Stimulated activated memory B cell treated with anti-CD40 and anti-IgM and Interleukin-4, amounts not matched to agents 10 μg/mL and 1 μg/mL and 100 μg/mL, for 72 hours (primary cell): ENCODE data around the gene MYRFL.
"Not testable (repeated sequence)": the region's sequence is repeated elsewhere in the genome, so short reads cannot be mapped to it uniquely, and the experiment has no call there.

Source experiments
- ATAC-seq: fragments of 150-1000 bp; cut with Tn5 transposase; 2 replicates; pipeline ENCODE4 v1.10.0; 2021
- H3K27ac Mint-ChIP-seq: one replicate; pipeline ENCODE4 v1.8.0; 2022; ENCODE audit warnings: mild to moderate bottlenecking, mixed read lengths
- H3K27me3 Mint-ChIP-seq: one replicate; pipeline ENCODE4 v1.8.0; 2022; ENCODE audit warnings: mixed read lengths
- H3K36me3 Mint-ChIP-seq: one replicate; pipeline ENCODE4 v1.8.0; 2022; ENCODE audit warnings: mixed read lengths
- H3K4me1 Mint-ChIP-seq: one replicate; pipeline ENCODE4 v1.8.0; 2022; ENCODE audit warnings: mixed read lengths
- H3K4me3 Mint-ChIP-seq: one replicate; pipeline ENCODE4 v1.8.0; 2022; ENCODE audit warnings: mild to moderate bottlenecking, moderate library complexity, mixed read lengths
- H3K9me3 Mint-ChIP-seq: one replicate; pipeline ENCODE4 v1.8.0; 2022; ENCODE audit warnings: mixed read lengths

MYRFL gene

GRCh38 chr12:69834576-69834975 lies 9.5 kb downstream of the MYRFL start:
- Mint-ChIP-seq H3K4me1 (no peaks in the 10 kb centered on the region), H3K27ac (no peak overlapping the region), H3K4me3 (no peak overlapping the region), H3K36me3 (no peaks in the 10 kb centered on the region), H3K9me3 (no peaks in the 10 kb centered on the region), H3K27me3 (peaks cover 17% of the 10 kb centered on the region)
- ATAC-seq = no peak

DNA sequence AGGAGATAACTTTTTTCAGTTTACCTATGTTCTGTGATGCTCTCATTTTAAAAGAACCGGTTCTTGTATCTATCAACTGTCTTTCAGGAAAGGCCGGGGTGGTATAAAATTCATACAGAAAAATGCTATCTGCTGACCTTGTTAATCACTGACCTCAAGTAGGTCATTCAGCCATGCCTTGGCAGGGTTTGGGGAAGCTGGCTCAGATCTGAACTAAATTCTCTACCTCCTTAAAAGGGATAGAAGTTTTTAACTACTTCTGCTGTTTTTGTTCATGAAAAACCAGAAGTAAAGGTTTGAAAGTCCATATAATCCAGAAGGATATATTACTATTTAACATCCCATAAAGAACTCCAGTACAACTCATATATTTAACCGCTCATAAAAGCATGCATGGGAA lies 10.1 kb downstream of the MYRFL start:
- no peak overlapping the region for H3K27ac Mint-ChIP-seq
- no peaks in the 10 kb centered on the region for H3K36me3 Mint-ChIP-seq
- ATAC-seq = no peak
- H3K4me3 Mint-ChIP-seq = no peak overlapping the region
- H3K4me1 Mint-ChIP-seq = no peaks in the 10 kb centered on the region
- H3K27me3 Mint-ChIP-seq = peaks cover 17% of the 10 kb centered on the region
- H3K9me3 Mint-ChIP-seq = no peaks in the 10 kb centered on the region

DNA sequence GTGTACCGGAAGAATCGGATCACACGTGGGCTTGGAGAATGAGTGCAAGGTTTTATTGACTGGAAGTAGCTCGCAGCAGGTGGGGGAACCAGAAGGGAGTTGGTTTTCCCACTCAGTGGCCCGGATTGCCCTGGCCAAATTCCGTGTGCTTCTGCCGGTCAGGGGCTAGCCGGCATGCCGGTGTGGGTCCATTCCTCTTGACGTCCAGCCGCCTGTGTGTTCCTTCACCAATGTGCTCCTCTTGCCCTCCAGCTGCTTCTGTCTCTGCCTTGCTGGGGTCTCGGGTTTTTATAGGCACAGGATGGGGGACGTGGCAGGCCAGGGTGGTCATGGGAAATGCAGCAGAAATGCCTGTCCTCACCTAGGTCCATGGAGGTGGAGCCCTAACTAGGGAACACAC lies 11.0 kb downstream of the MYRFL start:
- ATAC-seq = no peak
- H3K36me3 Mint-ChIP-seq = no peaks in the 10 kb centered on the region
- H3K4me3 Mint-ChIP-seq = no peak overlapping the region
- H3K27me3 Mint-ChIP-seq = peaks cover 17% of the 10 kb centered on the region
- no peaks in the 10 kb centered on the region for H3K4me1 Mint-ChIP-seq
- H3K27ac Mint-ChIP-seq = no peak overlapping the region
- H3K9me3 Mint-ChIP-seq = no peaks in the 10 kb centered on the region

- Mint-ChIP-seq H3K27me3 (peaks cover 9% of the 10 kb centered on the region), H3K36me3 (no peaks in the 10 kb centered on the region), H3K4me3 (no peak overlapping the region), H3K4me1 (no peaks in the 10 kb centered on the region), H3K9me3 (no peaks in the 10 kb centered on the region), H3K27ac (no peak overlapping the region)
- ATAC-seq = no peak
These were observed 12.2 kb downstream of the MYRFL start for GRCh38 chr12:69837191-69837590.

DNA sequence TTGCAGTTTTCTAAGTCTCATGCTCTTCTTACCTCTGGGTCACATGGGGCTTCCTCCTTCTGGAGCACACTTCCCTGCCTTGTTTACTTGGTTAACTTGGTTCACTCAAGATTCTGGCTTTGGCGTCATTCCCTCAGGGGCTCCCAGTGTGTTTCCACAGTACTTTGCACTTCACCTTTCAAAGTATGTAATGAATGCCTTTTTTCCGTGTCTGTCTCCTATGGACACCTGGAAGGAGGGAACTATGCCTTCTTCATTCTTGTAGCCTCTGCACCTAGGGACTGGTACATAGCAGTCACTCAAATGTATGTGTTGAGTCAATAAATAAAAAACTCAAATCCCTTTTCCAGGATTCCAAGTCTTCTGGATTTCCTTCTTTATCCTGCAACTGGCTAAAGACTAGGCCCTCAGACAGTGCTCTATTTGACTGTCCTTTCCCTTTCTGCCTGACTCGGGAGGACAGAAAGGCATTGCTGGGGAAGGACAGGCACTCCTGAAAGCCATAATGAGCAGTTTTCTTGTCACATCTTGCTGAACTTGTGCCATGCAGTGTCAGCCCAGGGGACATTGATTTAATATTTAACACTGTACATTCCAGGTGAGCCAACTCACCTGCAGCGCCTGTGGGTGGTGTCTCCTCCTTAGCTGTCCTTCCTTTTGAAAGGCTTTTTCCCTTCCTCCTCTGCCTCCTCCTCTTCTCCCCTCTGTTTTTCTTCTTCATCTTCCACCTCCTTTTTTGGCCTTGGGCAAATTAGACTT lies 12.8 kb downstream of the MYRFL start:
- no peak for ATAC-seq
- H3K9me3 Mint-ChIP-seq = no peaks in the 10 kb centered on the region
- H3K27me3 Mint-ChIP-seq = peaks cover 2% of the 10 kb centered on the region
- H3K27ac Mint-ChIP-seq = no peak overlapping the region
- H3K4me3 Mint-ChIP-seq = no peak overlapping the region
- no peaks in the 10 kb centered on the region for H3K4me1 Mint-ChIP-seq
- no peaks in the 10 kb centered on the region for H3K36me3 Mint-ChIP-seq

- Mint-ChIP-seq H3K27me3 (peaks cover 9% of the 10 kb centered on the region), H3K4me3 (no peak overlapping the region), H3K4me1 (no peaks in the 10 kb centered on the region), H3K36me3 (no peaks in the 10 kb centered on the region), H3K9me3 (no peaks in the 10 kb centered on the region), H3K27ac (no peak overlapping the region)
- no peak for ATAC-seq
These were observed 15.7 kb downstream of the MYRFL start for GRCh38 chr12:69840727-69841126.

DNA sequence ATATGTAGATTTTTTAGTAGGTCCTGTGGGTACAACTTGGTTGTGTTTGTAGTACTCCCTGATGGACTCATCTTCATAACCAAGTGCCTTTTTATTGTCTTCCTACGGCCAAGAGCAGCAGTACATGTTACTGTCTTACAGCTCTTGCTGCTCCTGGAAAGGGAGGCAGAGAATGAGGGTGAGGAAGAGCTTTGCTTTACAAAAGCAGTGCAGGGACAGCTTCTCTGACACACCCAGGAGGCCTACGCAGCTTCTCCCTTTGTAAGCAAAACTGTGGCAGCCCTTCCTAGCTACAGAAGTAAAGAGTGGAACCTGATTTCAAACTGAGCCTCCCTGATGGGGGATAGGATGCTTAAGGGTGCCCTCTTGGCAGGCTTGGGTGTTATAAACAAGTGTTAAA lies 18.6 kb downstream of the MYRFL start:
- H3K27me3 Mint-ChIP-seq = peaks cover 9% of the 10 kb centered on the region
- H3K4me1 Mint-ChIP-seq = no peaks in the 10 kb centered on the region
- no peaks in the 10 kb centered on the region for H3K36me3 Mint-ChIP-seq
- no peak overlapping the region for H3K27ac Mint-ChIP-seq
- ATAC-seq = no peak
- no peaks in the 10 kb centered on the region for H3K9me3 Mint-ChIP-seq
- no peak overlapping the region for H3K4me3 Mint-ChIP-seq

GRCh38 chr12:69844416-69844815 lies 19.4 kb downstream of the MYRFL start:
- Mint-ChIP-seq H3K9me3 (no peaks in the 10 kb centered on the region), H3K36me3 (no peaks in the 10 kb centered on the region), H3K4me3 (no peak overlapping the region), H3K27ac (no peak overlapping the region), H3K4me1 (no peaks in the 10 kb centered on the region), H3K27me3 (peaks cover 9% of the 10 kb centered on the region)
- no peak for ATAC-seq

GRCh38 chr12:69844836-69845235 lies 19.8 kb downstream of the MYRFL start:
- Mint-ChIP-seq H3K4me3 (no peak overlapping the region), H3K27me3 (peaks cover 9% of the 10 kb centered on the region), H3K27ac (no peak overlapping the region), H3K4me1 (no peaks in the 10 kb centered on the region), H3K36me3 (no peaks in the 10 kb centered on the region), H3K9me3 (no peaks in the 10 kb centered on the region)
- ATAC-seq = peak; percentile 35

DNA sequence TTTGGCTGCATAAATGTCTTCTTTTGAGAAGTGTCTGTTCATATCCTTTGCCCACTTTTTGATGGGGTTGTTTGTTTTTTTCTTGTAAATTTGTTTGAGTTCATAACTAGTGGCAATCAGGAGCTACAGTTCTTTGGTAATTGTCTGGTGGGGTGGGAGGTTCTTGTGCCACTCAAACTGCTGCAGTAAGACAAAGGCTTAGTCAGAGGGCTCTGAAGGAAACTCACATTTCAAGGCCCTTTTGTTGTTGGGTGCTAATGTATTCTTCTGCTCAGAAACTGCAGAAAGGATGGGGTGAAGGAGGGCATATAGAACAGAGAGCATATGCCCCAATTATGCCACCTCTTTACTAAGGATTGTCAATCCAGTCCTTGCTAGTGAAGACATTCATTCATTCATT lies 21.9 kb downstream of the MYRFL start:
- no peak overlapping the region for H3K4me3 Mint-ChIP-seq
- no peaks in the 10 kb centered on the region for H3K9me3 Mint-ChIP-seq
- H3K36me3 Mint-ChIP-seq = no peaks in the 10 kb centered on the region
- no peaks in the 10 kb centered on the region for H3K4me1 Mint-ChIP-seq
- H3K27ac Mint-ChIP-seq = no peak overlapping the region
- H3K27me3 Mint-ChIP-seq = peaks cover 9% of the 10 kb centered on the region
- no peak for ATAC-seq

DNA sequence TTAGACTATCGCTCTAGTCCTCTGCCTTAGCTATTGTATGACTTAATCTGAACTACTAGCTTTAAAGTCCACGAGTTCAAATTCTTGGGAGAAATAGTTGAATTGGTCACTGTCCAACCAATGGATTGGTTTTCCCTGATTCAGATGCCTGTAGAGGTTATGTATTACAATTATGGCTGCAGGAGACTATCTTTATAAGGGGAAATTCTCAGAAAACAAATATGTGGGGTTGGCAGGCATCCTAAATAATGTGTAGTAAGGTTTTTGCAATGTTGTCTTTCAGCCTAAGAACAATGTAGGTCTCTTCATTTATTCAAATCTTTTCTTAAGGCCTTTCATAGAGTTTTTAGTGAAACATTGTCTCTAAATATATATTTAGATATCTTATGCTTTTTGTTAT lies 26.9 kb downstream of the MYRFL start:
- Mint-ChIP-seq H3K4me1 (no peaks in the 10 kb centered on the region), H3K27me3 (no peaks in the 10 kb centered on the region), H3K4me3 (no peak overlapping the region), H3K9me3 (peaks cover 3% of the 10 kb centered on the region), H3K36me3 (no peaks in the 10 kb centered on the region), H3K27ac (no peak overlapping the region)
- ATAC-seq = no peak

DNA sequence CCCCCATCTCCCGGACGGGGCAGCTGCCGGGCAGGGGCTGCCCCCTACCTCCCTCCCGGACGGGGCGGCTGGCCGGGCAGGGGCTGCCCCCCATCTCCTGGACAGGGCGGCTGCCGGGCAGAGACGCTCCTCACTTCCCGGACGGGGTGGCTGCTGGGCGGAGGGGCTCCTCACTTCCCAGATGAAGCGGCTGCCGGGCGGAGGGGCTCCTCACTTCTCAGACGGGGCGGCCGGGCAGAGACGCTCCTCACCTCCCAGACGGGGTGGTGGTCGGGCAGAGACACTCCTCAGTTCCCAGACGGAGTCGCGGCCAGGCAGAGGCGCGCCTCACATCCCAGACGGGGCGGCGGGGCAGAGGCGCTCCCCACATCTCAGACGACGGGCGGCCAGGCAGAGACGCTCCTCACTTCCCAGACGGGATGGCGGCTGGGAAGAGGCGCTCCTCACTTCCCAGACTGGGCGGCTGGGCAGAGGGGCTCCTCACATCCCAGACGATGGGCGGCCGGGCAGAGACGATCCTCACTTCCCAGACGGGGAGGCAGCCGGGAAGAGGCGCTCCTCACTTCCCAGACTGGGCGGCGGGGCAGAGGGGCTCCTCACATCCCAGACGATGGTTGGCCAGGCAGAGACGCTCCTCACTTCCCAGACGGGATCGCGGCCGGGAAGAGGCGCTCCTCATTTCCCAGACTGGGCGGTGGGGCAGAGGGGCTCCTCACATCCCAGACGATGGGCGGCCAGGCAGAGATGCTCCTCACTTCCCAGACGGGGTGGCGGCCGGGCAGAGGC lies 28.3 kb downstream of the MYRFL start:
- not testable (repeated sequence) for H3K9me3 Mint-ChIP-seq, H3K4me3 Mint-ChIP-seq, H3K4me1 Mint-ChIP-seq, H3K36me3 Mint-ChIP-seq, ATAC-seq, H3K27me3 Mint-ChIP-seq, H3K27ac Mint-ChIP-seq

- Mint-ChIP-seq H3K9me3 (no peaks in the 10 kb centered on the region), H3K27me3 (peaks cover 16% of the 10 kb centered on the region), H3K36me3 (no peaks in the 10 kb centered on the region), H3K27ac (no peak overlapping the region), H3K4me1 (no peaks in the 10 kb centered on the region), H3K4me3 (no peak overlapping the region)
- ATAC-seq = no peak
These were observed 41.7 kb downstream of the MYRFL start for GRCh38 chr12:69866698-69867097.

- no peak for ATAC-seq
- Mint-ChIP-seq H3K9me3 (no peaks in the 10 kb centered on the region), H3K27me3 (peaks cover 16% of the 10 kb centered on the region), H3K36me3 (no peaks in the 10 kb centered on the region), H3K27ac (no peak overlapping the region), H3K4me3 (no peak overlapping the region), H3K4me1 (no peaks in the 10 kb centered on the region)
These were observed 43.7 kb downstream of the MYRFL start for GRCh38 chr12:69868695-69869094.

DNA sequence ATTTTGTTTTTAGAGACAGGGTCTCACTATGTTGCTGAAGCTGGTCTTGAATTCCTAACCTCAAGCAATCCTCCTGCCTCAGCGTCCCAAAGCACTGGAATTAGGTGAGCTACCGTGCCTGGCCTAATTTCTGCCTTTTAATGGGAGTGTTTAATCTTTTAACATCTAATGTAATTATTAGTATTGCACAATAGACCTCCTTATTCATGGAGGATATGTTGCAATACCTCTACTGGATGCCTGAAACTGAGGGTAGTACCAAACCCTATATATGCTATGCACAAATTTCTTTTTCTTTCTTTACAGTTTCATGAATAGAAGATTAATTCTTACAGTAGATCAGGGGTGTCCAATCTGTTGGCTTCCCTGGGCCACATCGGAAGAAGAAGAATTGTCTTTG lies 47.8 kb downstream of the MYRFL start:
- no peaks in the 10 kb centered on the region for H3K9me3 Mint-ChIP-seq
- H3K4me1 Mint-ChIP-seq = no peaks in the 10 kb centered on the region
- H3K27ac Mint-ChIP-seq = no peak overlapping the region

DNA sequence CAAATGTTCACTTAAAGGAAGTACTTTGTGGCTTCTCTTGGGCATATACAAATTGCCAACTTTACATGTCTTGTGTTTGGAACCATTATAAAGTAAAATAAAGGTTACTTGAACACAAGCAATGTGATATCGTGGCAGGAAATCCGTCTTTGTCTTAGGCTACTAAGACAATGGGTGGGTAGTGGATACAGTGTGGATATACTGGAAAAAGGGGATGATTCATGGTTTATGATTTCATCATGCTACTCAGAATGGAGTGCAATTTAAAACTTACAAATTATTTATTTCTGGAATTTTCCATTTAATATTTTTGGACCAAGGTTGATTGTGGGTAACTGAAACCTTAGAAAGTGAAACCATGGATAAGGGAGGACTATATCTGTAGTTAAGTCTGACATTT lies 48.4 kb downstream of the MYRFL start:
- H3K4me3 Mint-ChIP-seq = no peak overlapping the region
- no peaks in the 10 kb centered on the region for H3K4me1 Mint-ChIP-seq
- H3K36me3 Mint-ChIP-seq = no peaks in the 10 kb centered on the region
- no peak for ATAC-seq
- H3K9me3 Mint-ChIP-seq = no peaks in the 10 kb centered on the region
- peaks cover 28% of the 10 kb centered on the region for H3K27me3 Mint-ChIP-seq
- H3K27ac Mint-ChIP-seq = no peak overlapping the region

More for the DNA sequence above, 47.8 kb downstream of the MYRFL start:
- H3K4me3 Mint-ChIP-seq = no peak overlapping the region
- H3K36me3 Mint-ChIP-seq = no peaks in the 10 kb centered on the region
- peaks cover 28% of the 10 kb centered on the region for H3K27me3 Mint-ChIP-seq
- no peak for ATAC-seq
